ENCODE results near the gene FAM98A.

Gene FAM98A

DNA sequence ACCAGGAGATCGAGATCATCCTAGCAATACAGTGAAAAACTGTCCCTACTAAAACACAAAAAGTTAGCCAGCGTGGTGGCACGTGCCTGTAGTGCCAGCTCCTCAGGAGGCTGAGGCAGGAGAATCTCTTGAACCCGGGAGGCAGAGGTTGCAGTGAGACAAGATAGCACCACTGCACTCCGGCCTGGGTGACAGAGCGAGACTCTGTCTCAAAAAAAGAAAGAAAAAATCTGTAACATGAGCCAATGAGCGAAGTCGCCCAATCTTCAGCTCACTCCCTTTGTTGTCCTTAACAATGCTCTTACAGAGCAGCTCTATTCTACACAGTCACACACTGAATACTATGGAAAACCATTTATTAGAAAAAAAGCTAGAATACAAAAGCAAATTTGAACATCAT lies 22.0 kb downstream of the FAM98A start:
- Histone ChIP-seq H3K27ac (replicated peaks) (no peak overlapping the region), H3K4me3 (replicated peaks; ENCODE audit: insufficient read depth, low read length) (no peak overlapping the region), H3K27me3 (ENCODE audit: insufficient read depth, poor library complexity, severe bottlenecking) (no peaks in the 10 kb centered on the region)
- TF ChIP-seq, protein P1, sequence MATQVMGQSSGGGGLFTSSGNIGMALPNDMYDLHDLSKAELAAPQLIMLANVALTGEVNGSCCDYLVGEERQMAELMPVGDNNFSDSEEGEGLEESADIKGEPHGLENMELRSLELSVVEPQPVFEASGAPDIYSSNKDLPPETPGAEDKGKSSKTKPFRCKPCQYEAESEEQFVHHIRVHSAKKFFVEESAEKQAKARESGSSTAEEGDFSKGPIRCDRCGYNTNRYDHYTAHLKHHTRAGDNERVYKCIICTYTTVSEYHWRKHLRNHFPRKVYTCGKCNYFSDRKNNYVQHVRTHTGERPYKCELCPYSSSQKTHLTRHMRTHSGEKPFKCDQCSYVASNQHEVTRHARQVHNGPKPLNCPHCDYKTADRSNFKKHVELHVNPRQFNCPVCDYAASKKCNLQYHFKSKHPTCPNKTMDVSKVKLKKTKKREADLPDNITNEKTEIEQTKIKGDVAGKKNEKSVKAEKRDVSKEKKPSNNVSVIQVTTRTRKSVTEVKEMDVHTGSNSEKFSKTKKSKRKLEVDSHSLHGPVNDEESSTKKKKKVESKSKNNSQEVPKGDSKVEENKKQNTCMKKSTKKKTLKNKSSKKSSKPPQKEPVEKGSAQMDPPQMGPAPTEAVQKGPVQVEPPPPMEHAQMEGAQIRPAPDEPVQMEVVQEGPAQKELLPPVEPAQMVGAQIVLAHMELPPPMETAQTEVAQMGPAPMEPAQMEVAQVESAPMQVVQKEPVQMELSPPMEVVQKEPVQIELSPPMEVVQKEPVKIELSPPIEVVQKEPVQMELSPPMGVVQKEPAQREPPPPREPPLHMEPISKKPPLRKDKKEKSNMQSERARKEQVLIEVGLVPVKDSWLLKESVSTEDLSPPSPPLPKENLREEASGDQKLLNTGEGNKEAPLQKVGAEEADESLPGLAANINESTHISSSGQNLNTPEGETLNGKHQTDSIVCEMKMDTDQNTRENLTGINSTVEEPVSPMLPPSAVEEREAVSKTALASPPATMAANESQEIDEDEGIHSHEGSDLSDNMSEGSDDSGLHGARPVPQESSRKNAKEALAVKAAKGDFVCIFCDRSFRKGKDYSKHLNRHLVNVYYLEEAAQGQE (IDR thresholded peaks at IDR 0.05; ENCODE audit: insufficient replicate concordance, low read depth): no peak
- TF ChIP-seq GABPA (IDR thresholded peaks at IDR 0.05; ENCODE audit: low read depth) (no peak), POLR2AphosphoS5 (IDR thresholded peaks at IDR 0.05; ENCODE audit: low read depth) (no peak), SPI1 (IDR thresholded peaks at IDR 0.05; ENCODE audit: borderline replicate concordance, low read depth) (no peak)
- TF ChIP-seq, protein P2, sequence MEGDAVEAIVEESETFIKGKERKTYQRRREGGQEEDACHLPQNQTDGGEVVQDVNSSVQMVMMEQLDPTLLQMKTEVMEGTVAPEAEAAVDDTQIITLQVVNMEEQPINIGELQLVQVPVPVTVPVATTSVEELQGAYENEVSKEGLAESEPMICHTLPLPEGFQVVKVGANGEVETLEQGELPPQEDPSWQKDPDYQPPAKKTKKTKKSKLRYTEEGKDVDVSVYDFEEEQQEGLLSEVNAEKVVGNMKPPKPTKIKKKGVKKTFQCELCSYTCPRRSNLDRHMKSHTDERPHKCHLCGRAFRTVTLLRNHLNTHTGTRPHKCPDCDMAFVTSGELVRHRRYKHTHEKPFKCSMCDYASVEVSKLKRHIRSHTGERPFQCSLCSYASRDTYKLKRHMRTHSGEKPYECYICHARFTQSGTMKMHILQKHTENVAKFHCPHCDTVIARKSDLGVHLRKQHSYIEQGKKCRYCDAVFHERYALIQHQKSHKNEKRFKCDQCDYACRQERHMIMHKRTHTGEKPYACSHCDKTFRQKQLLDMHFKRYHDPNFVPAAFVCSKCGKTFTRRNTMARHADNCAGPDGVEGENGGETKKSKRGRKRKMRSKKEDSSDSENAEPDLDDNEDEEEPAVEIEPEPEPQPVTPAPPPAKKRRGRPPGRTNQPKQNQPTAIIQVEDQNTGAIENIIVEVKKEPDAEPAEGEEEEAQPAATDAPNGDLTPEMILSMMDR (IDR thresholded peaks at IDR 0.05; ENCODE audit: insufficient read depth, low read length): no peak
- DNase-seq (ENCODE audit: low read depth in 1 of 2, low spot score in 1 of 2): no peak

DNA sequence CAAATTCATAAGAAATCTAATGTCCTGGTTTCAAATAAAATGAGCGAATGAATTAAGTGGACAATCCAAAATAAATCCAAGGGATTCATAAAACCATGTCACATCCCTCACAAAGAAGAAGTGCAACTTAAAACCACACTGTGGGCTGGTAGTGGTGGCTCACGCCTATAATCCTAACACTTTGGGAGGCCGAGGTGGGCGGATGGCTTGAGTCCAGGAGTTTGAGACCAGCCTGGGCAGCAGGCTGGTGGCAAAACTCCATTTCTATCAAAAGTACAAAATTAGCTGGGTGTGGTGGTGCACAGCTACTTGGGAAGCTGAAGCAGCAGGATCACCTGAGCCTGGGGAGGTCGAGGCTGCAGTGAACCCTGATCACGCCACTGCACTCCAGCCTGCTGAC lies 25.4 kb downstream of the FAM98A start:
- no peak overlapping the region for H3K27ac ChIP-seq (replicated peaks)
- no peak overlapping the region for H3K4me3 ChIP-seq (replicated peaks; ENCODE audit: insufficient read depth, low read length)
- TF ChIP-seq, protein P2 (IDR thresholded peaks at IDR 0.05; ENCODE audit: insufficient read depth, low read length): no peak
- TF ChIP-seq, protein P1 (IDR thresholded peaks at IDR 0.05; ENCODE audit: insufficient replicate concordance, low read depth): no peak
- TF ChIP-seq SPI1 (IDR thresholded peaks at IDR 0.05; ENCODE audit: borderline replicate concordance, low read depth) (no peak), POLR2AphosphoS5 (IDR thresholded peaks at IDR 0.05; ENCODE audit: low read depth) (no peak), GABPA (IDR thresholded peaks at IDR 0.05; ENCODE audit: low read depth) (no peak)
- DNase-seq (ENCODE audit: low read depth in 1 of 2, low spot score in 1 of 2): no peak
- H3K27me3 ChIP-seq (ENCODE audit: insufficient read depth, poor library complexity, severe bottlenecking): no peaks in the 10 kb centered on the region

DNA sequence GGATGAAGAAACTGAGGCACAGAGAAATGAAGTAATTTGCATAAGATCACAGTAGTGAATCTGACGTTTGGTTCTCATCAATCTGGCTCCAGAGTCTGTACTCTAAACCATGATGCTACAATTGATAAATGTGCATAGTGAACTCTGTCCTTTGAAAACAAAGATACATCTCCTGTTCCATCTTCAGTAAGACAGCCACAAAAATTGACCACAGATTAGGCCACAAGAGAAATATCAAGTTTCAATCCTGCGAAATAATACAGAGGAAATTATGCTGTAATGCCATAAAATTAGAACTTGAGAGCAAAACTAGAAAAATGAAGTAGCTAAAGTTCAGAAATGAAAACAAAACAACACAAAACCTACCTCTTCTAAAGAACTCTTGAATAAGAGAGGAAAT lies 28.4 kb downstream of the FAM98A start:
- no peak overlapping the region for H3K4me3 ChIP-seq (replicated peaks; ENCODE audit: insufficient read depth, low read length)
- H3K27ac ChIP-seq (replicated peaks): no peak overlapping the region
- no peak for TF ChIP-seq POLR2AphosphoS5 (IDR thresholded peaks at IDR 0.05; ENCODE audit: low read depth)
- TF ChIP-seq, protein P2 (IDR thresholded peaks at IDR 0.05; ENCODE audit: insufficient read depth, low read length): no peak
- TF ChIP-seq GABPA (IDR thresholded peaks at IDR 0.05; ENCODE audit: low read depth): no peak
- TF ChIP-seq, protein P1 (IDR thresholded peaks at IDR 0.05; ENCODE audit: insufficient replicate concordance, low read depth): no peak
- TF ChIP-seq SPI1 (IDR thresholded peaks at IDR 0.05; ENCODE audit: borderline replicate concordance, low read depth): no peak
- no peaks in the 10 kb centered on the region for H3K27me3 ChIP-seq (ENCODE audit: insufficient read depth, poor library complexity, severe bottlenecking)
- no peak for DNase-seq (ENCODE audit: low read depth in 1 of 2, low spot score in 1 of 2)

Data from HL-60 (cell line).